ENCODE measurements around the gene JUN. TPM values are rescaled to one million over a fixed set of nuclear protein-coding genes. Genes with fewer than 3 reads are reported as not detected.

The JUN gene
- total and polyA plus RNA-seq, 2 donors (not counting 1 experiment from before 2014, with no cell fraction given), result 94.4 to 4,074 TPM

GRCh38 chr1:58765006-58765405, 18.8 kb downstream of the JUN start:
- H3K4me2 ChIP-seq (replicated peaks; ENCODE audit: low read depth, low read length, poor library complexity, severe bottlenecking), result no peak overlapping the region
- Mint-ChIP-seq H3K9me3 (ENCODE audit: insufficient read depth) (no peaks in the 10 kb centered on the region), H3K4me3 (no peak overlapping the region), H3K27me3 (peaks cover 38% of the 10 kb centered on the region), H3K4me1 (no peaks in the 10 kb centered on the region), H3K27ac (no peak overlapping the region)
- H3K27ac ChIP-seq (ENCODE audit: low read length in 2 of 2), result no peak overlapping the region
- ChIA-PET CTCF (interaction anchor here (1.0 kb wide), 2 partner anchors 8 to 10 kb away, joined by 3 read pairs; no protein-coding TSS in a partner anchor), POLR2A (no interaction called here)
- H3K9ac ChIP-seq (ENCODE audit: low read length), result no peak overlapping the region
- H3K36me3 ChIP-seq (replicated peaks in 1 of 2; ENCODE audit: control extremely low read depth in 1 of 2, control insufficient read depth in 1 of 2, extremely low read depth in 1 of 2, insufficient read depth in 2 of 2, low read length in 1 of 2), result no peaks in the 10 kb centered on the region
- no peak overlapping the region for H3K4me3 ChIP-seq (ENCODE audit: control extremely low read depth in 1 of 5, extremely low read depth in 1 of 5, insufficient read depth in 1 of 5, low read depth in 2 of 5, low read length in 4 of 5)
- no peaks in the 10 kb centered on the region for H3K4me1 ChIP-seq (ENCODE audit: control insufficient read depth in 2 of 2, insufficient read depth in 2 of 2, low read length in 2 of 2)
- H3K9me3 ChIP-seq (ENCODE audit: control extremely low read depth in 1 of 3, control insufficient read depth in 2 of 3, insufficient read depth in 1 of 3, low read length in 2 of 3), result peaks cover 0 to 5% (median 0%) of the 10 kb centered on the region in 3 donors
- H4K20me1 ChIP-seq (ENCODE audit: control insufficient read depth, insufficient read depth, low read length, poor library complexity, severe bottlenecking), result no peaks in the 10 kb centered on the region
- ATAC-seq (ENCODE audit: low read depth) (no peak), DNase-seq (no peak)
- H3K79me2 ChIP-seq (ENCODE audit: control insufficient read depth, insufficient read depth, low read length), result no peaks in the 10 kb centered on the region
- intact Hi-C loops (cut with micrococcal nuclease), result no loop called here
- H2AFZ ChIP-seq (ENCODE audit: insufficient read depth, low read depth, low read length, poor library complexity, severe bottlenecking), result no peak overlapping the region
- no peak for TF ChIP-seq EZH2 (IDR thresholded peaks at IDR 0.05; ENCODE audit: borderline replicate concordance, insufficient read depth, low read depth, low read length, poor library complexity, severe bottlenecking)
- TF ChIP-seq CTCF (IDR thresholded peaks at IDR 0.05), result no peak
- H3K27me3 ChIP-seq (replicated peaks in 1 of 4; ENCODE audit: control extremely low read depth in 1 of 4, control insufficient read depth in 3 of 4, insufficient read depth in 4 of 4, low read length in 3 of 4), result peaks cover 0 to 5% (median 0%) of the 10 kb centered on the region in 4 experiments

- ChIA-PET POLR2A (no interaction called here), CTCF (interaction anchor here (1.0 kb wide), 1 partner anchor 9 kb away, joined by 3 read pairs; no protein-coding TSS in a partner anchor)
- H3K4me2 ChIP-seq (replicated peaks; ENCODE audit: low read depth, low read length, poor library complexity, severe bottlenecking), result no peak overlapping the region
- H3K4me3 ChIP-seq (ENCODE audit: control extremely low read depth in 1 of 5, extremely low read depth in 1 of 5, insufficient read depth in 1 of 5, low read depth in 2 of 5, low read length in 4 of 5), result no peak overlapping the region
- H3K79me2 ChIP-seq (ENCODE audit: control insufficient read depth, insufficient read depth, low read length), result no peaks in the 10 kb centered on the region
- no peak overlapping the region for H2AFZ ChIP-seq (ENCODE audit: insufficient read depth, low read depth, low read length, poor library complexity, severe bottlenecking)
- peaks cover 0 to 5% (median 0%) of the 10 kb centered on the region in 4 experiments for H3K27me3 ChIP-seq (replicated peaks in 1 of 4; ENCODE audit: control extremely low read depth in 1 of 4, control insufficient read depth in 3 of 4, insufficient read depth in 4 of 4, low read length in 3 of 4)
- H3K27me3 Mint-ChIP-seq, result peaks cover 38% of the 10 kb centered on the region
- H3K4me1 ChIP-seq (ENCODE audit: control insufficient read depth in 2 of 2, insufficient read depth in 2 of 2, low read length in 2 of 2), result no peaks in the 10 kb centered on the region
- TF ChIP-seq CTCF (IDR thresholded peaks at IDR 0.05), result no peak
- ATAC-seq (ENCODE audit: low read depth), result no peak
- WGBS (ENCODE audit: insufficient coverage), result 22% methylated on average over 1 of the region's 3 CpGs
- no peaks in the 10 kb centered on the region for H3K9me3 Mint-ChIP-seq (ENCODE audit: insufficient read depth)
- H3K9me3 ChIP-seq (ENCODE audit: control extremely low read depth in 1 of 3, control insufficient read depth in 2 of 3, insufficient read depth in 1 of 3, low read length in 2 of 3), result peaks cover 0 to 5% (median 0%) of the 10 kb centered on the region in 3 donors
- no peaks in the 10 kb centered on the region for H3K36me3 ChIP-seq (replicated peaks in 1 of 2; ENCODE audit: control extremely low read depth in 1 of 2, control insufficient read depth in 1 of 2, extremely low read depth in 1 of 2, insufficient read depth in 2 of 2, low read length in 1 of 2)
- H3K27ac ChIP-seq (ENCODE audit: low read length in 2 of 2), result no peak overlapping the region
- H3K4me3 Mint-ChIP-seq, result no peak overlapping the region
- intact Hi-C loops (cut with micrococcal nuclease), result no loop called here
- H4K20me1 ChIP-seq (ENCODE audit: control insufficient read depth, insufficient read depth, low read length, poor library complexity, severe bottlenecking), result no peaks in the 10 kb centered on the region
- H3K27ac Mint-ChIP-seq, result no peak overlapping the region
- H3K9ac ChIP-seq (ENCODE audit: low read length), result no peak overlapping the region
- no peaks in the 10 kb centered on the region for H3K4me1 Mint-ChIP-seq
- DNase-seq, result no peak
Measured at GRCh38 chr1:58764294-58764978, 19.4 kb downstream of the JUN start.
